GM12874 (cell line): ENCODE measurements around the gene DRGX.
A peak's percentile ranks its signal among the peaks of the same experiment; 100 is the strongest.

Experiments
- TF ChIP-seq, protein P1 (sequence below): IDR thresholded peaks from 2 replicates; pipeline ENCODE4 v1.5.1; 2011; ENCODE audit warnings: low read depth, mild to moderate bottlenecking, control low read depth, low read length, moderate library complexity; ENCODE audit not compliant: insufficient read depth

Gene DRGX

DNA sequence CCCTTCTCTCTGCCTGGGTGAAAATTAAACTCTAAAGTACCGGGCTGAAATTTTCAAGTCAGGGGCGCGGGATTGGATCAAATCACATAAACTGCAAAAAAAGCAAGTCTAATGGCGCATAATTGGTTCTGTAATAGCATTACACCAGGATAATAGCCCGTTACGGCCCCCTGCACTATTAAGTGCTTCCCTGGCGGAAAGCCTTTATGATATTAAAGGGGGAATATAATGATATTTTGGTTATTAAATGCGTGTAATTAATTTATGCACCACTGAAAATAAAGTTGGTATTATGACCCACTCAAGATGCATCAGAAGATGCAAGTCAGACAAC lies 744 bp upstream of the DRGX start:
- TF ChIP-seq, protein P1, sequence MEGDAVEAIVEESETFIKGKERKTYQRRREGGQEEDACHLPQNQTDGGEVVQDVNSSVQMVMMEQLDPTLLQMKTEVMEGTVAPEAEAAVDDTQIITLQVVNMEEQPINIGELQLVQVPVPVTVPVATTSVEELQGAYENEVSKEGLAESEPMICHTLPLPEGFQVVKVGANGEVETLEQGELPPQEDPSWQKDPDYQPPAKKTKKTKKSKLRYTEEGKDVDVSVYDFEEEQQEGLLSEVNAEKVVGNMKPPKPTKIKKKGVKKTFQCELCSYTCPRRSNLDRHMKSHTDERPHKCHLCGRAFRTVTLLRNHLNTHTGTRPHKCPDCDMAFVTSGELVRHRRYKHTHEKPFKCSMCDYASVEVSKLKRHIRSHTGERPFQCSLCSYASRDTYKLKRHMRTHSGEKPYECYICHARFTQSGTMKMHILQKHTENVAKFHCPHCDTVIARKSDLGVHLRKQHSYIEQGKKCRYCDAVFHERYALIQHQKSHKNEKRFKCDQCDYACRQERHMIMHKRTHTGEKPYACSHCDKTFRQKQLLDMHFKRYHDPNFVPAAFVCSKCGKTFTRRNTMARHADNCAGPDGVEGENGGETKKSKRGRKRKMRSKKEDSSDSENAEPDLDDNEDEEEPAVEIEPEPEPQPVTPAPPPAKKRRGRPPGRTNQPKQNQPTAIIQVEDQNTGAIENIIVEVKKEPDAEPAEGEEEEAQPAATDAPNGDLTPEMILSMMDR = no peak

DNA sequence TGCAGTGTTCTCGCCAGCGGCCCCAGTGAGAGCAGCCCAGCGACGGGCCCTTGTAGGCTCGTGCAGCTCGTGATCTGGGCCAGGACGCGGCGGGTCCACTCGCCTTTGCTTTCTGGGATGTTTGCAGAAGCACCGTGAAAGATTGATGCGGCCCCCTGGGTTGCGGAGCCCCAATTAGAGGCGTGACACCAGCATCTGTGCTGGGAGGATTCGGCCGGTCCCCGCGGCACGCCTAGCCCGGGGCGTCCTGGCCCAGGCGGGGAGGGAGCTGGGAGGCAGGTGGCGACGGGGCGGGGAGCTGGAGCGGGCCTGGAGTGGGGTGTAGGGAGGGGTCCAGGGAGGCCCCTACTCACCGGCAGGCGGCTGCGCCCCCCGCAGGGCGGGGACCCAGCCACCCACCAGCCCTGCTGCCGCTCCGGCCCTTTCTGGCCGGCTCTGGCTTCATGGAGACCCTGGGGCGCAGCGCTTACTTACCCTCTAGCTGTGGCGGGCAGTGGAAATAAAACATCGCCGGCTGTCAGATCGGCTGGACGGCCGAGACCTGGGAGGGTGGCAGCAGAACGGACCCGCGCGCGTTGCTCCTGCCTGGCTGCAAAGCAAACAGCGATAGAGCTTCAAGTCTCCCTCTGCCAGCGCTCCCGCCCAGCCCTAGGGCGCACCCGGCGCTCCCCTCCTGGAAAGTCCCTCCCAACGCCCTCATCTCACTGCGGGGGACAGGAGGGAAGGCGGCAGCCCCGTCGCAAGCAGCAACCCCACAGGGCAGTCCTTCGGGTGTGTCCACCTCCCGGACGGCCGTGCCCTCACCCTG lies 752 bp downstream of the DRGX start:
- TF ChIP-seq, protein P1 = no peak

DNA sequence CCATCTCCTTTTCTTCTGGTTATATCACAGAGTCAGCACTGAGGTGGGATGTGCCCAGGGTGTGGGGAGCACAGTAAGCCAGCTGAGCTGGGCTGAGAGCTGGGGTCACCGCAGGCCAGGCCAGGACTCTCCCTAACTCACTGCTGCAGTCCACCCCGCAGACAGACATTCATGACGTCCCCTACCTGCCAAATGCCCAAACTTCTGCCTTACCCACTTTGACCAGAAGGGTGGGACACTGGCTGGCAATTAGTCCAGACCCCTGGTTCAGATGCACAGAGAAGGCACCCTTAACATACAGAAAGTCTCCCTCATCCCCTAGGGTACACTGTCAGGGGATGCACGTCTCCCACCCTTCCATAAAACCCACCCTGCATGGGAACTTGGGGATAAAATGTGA lies 2.1 kb downstream of the DRGX start:
- TF ChIP-seq, protein P1 = 0 out of 2 replicates have a peak, but pooled peaks have one; percentile 10

DNA sequence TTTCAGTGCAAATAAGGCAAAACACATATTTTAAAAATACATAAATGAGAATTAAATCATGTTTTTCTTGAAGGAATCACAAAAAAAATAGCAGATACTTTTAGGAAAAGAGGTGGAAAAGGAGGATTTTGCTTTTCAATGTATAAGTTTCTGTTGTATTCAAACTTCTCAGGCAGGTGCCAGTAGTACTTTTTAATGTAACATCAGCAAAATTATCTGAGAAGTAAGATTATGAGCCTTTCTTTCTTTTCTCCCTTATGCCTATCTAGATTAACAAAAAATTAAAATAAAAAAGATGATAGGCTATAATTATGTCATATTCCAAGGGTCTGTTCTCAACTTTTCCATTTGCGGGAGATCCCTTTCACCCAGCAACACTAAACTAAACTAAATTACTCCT lies 2.6 kb downstream of the DRGX start:
- TF ChIP-seq, protein P1 = no peak

DNA sequence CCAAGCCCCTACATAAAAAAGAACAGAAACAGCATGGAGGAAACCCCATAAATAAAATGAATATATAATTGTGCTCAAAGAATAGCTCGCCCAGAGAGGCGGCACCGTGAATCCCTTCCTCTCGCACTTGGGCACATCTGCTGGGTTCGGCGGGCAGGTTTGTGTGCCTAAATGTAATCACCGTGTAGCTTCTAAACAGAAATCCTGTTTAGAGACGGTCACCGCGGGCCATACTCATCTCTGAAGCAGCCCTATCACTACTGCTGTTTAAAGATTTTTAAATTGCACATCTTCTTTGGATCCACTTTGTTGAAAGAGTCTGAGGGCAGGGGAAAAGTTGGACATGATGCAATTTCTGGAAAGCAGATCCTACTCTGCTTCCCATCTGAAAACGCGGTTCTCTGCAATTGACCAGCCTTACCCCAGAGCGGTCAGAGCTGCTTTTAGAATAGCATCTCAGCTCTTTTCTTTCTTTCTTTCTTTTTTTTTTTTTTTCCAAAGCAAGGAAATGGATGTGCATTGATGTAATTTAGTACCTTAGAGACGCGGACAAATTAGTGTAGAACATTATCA lies 6.4 kb downstream of the DRGX start:
- TF ChIP-seq, protein P1 = no peak

DNA sequence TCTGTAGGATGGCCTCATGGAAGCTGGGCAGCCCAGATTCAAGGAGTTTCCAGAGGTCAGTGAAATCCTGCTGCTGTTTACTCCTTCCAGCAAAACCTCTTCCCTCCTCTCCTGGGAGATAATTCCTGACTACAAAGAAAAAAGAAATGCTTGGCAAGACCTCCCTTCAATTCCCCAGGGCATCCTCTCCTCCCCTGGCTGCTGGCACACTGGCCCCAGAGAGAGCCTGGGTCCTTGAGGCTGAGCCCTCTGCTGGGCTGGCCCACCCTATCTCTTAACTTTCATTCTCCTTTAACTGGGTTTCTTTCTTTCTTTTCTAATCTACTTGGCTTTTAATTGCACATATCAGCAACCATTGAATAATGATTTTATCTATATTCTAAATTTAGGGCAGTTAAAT lies 7.7 kb downstream of the DRGX start:
- TF ChIP-seq, protein P1 = no peak

DNA sequence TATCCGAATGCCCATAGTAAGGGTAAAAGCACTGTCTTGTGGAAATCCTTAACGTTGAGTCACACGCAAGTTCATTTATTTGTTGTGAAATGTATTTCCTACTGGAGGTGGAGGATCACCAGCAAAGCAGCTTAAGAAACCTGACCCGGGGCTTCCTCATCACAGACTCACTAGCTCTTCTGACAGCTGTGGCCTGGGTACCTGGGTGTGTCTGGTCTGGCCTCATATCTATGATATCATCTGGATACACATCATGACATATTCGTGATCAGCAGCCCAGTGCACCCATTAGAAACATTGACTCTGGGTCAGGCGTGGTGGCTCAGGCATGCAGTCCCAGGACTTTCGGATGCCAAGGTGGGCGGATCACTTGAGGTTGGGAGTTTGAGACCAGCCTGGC lies 8.8 kb downstream of the DRGX start:
- TF ChIP-seq, protein P1 = no peak
